IPS DF 6.9 (cell line): ENCODE measurements around the gene EIF4ENIF1.
"Not testable (repeated sequence)": the region's sequence is repeated elsewhere in the genome, so short reads cannot be mapped to it uniquely, and the experiment has no call there.

ENCODE experiments used
- DNase-seq: peaks from one replicate; pipeline ENCODE4 v3.0.0-alpha.2; 2013; ENCODE audit warnings: low read depth, low spot score
- H3K27ac ChIP-seq: one replicate; pipeline ENCODE4 v1.5.1; 2013; ENCODE audit warnings: low read length, control low read depth
- H3K27me3 ChIP-seq: 2 replicates; pipeline ENCODE4 v1.6.1; 2013; ENCODE audit warnings: mild to moderate bottlenecking, low read length; ENCODE audit not compliant: control insufficient read depth, insufficient read depth
- H3K36me3 ChIP-seq: 2 replicates; pipeline ENCODE4 v1.6.1; 2013; ENCODE audit warnings: low read length; ENCODE audit not compliant: control insufficient read depth, insufficient read depth
- H3K4me1 ChIP-seq: 2 replicates; pipeline ENCODE4 v1.6.1; 2013; ENCODE audit warnings: low read length; ENCODE audit not compliant: control insufficient read depth, insufficient read depth
- H3K4me3 ChIP-seq: 2 replicates; pipeline ENCODE4 v1.5.1; 2013; ENCODE audit warnings: mild to moderate bottlenecking, low read length
- H3K9me3 ChIP-seq: 2 replicates; pipeline ENCODE4 v1.6.1; 2013; ENCODE audit warnings: low read length, inconsistent platforms; ENCODE audit not compliant: control insufficient read depth, insufficient read depth
- WGBS: extraction: QIAGEN DNeasy Blood & Tissue Kit; methylation state at CpG from one replicate; pipeline ENCODE4 v1.1.7; 2013; ENCODE audit warnings: mixed read lengths, missing lambda C conversion rate; ENCODE audit not compliant: insufficient read length, insufficient coverage; 5-methylcytosine and 5-hydroxymethylcytosine counted together

The EIF4ENIF1 gene

DNA sequence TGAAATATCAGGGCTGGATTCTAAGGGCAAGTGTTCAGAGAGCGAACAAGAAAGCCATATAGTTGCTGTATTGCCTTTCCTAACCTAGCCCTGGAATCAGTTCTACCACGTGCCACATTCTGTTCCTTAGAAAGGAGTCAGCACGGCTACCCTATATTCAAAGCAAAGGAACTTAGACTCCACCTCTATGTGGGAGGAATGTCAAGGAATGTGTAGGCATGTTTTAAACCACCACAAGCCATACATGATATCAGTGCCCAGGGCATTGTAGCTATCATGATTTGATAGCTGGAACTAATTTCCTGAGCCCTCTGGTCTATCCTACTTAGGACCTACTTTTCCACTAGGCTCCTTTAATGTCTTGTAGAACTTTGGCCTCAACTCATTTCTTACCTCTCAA lies 2.5 kb upstream of the EIF4ENIF1 start:
- Histone ChIP-seq H3K4me3 (no peak overlapping the region), H3K4me1 (no peaks in the 10 kb centered on the region), H3K36me3 (no peaks in the 10 kb centered on the region; the same call in 1 of the 2 replicates), H3K27ac (no peak overlapping the region), H3K9me3 (no peaks in the 10 kb centered on the region), H3K27me3 (no peaks in the 10 kb centered on the region)
- whole genome bisulfite sequencing = no CpG with 5 or more reads among the region's 3 CpGs
- DNase-seq = no peak

DNA sequence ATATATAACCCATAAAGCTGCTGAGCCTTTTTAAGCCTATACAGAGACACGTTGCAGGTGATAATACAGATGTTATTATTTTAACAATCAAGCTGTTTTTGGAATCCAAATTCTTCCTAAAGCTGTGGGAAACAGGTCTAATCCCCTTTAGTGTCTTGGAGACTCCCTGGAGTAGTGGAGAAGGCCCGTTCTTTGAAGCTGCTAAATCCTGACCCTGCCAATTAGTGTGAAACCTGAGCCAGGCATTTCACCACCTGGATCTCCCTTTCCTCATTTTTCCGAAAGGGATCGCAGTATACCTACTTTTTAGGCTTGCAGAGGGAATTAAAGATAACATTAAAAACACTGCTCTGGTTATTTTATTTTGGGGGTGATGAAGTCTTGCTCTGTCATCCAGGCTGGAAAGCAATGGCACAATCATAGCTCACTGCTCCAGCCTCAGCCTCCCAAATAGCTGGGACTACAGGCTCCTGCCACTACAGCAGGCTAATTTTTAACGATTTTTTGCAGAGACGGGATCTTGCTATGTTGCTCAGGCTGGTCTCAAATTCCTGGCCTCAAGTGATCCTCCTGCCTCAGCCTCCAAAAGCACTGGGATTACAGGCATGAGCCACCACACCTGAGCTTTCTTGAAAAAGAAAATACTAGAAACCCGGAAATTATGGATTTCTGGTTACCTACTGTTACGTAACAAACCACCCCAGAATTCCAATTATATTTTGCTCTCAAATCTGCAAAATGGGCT lies 1.7 kb upstream of the EIF4ENIF1 start:
- no peaks in the 10 kb centered on the region for H3K9me3 ChIP-seq
- H3K4me3 ChIP-seq = no peak overlapping the region
- peaks cover 3% of the 10 kb centered on the region; the same call in 1 of the 2 replicates for H3K36me3 ChIP-seq
- H3K27me3 ChIP-seq = no peaks in the 10 kb centered on the region
- DNase-seq = no peak
- H3K4me1 ChIP-seq = no peaks in the 10 kb centered on the region
- no CpG with 5 or more reads among the region's 8 CpGs for WGBS
- no peak overlapping the region for H3K27ac ChIP-seq

DNA sequence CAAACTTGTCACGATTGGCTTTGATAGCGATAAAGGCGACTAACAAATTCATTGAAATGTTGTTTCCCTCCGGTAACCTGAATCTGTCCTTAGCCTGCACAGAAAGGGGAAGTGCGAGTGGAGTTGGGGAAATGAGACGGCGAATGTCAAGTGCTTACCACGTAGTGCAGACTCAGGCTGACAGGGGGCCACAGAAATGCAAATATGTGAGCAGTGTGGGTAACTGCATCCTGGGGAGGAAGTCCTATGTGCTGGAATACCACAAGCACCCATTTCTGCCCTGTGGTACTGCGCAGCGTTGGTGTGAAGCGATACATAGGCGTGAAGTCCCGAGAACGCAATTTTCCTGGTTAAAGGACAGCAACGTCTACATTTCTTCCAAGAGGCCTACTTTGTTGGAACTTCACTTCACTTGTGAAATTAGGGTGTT lies 869 bp upstream of the EIF4ENIF1 start:
- Histone ChIP-seq H3K27me3 (no peaks in the 10 kb centered on the region), H3K27ac (no peak overlapping the region), H3K4me3 (peak overlapping the region; percentile 61; the same call in 1 of the 2 replicates), H3K4me1 (no peaks in the 10 kb centered on the region), H3K9me3 (no peaks in the 10 kb centered on the region), H3K36me3 (peaks cover 3% of the 10 kb centered on the region; the same call in 1 of the 2 replicates)
- WGBS = no CpG with 5 or more reads among the region's 15 CpGs
- DNase-seq = peak; percentile 25

DNA sequence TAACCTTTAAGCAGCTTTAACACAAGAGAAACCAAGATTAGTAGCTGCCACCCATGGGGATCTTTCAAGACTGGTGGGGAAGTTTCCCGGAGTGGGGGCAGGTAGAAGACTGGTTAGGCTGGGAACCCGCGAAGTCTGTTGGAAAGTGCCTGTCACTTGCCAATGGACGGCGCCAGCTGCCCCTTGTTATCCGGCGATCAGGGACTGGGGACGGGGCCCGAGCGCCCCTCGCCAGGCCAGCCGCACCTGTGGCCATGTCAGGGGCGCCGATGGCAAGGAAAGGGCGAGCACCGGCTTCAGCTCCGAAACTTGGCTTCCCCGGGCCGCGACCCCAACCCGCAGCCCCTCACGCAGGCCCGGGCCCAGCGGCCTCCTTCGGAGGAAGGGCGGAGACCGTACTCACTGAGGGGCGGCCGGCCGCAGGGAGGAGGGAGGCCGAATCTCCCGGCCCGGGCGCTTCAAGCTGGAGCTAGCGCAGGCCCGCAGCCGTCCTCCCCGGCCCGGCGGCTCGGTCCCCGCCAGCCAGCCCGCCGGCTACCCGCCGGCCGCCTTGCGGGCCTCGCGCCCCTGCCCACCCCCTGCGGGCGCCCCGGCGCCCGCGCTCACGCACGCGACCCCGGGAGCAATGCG lies 539 bp downstream of the EIF4ENIF1 start:
- WGBS = no CpG with 5 or more reads among the region's 61 CpGs
- Histone ChIP-seq H3K4me1 (no peaks in the 10 kb centered on the region), H3K27ac (no peak overlapping the region), H3K4me3 (peak overlapping the region; percentile 61), H3K9me3 (no peaks in the 10 kb centered on the region), H3K36me3 (peaks cover 3% of the 10 kb centered on the region; the same call in 1 of the 2 replicates), H3K27me3 (no peaks in the 10 kb centered on the region)
- no peak for DNase-seq

DNA sequence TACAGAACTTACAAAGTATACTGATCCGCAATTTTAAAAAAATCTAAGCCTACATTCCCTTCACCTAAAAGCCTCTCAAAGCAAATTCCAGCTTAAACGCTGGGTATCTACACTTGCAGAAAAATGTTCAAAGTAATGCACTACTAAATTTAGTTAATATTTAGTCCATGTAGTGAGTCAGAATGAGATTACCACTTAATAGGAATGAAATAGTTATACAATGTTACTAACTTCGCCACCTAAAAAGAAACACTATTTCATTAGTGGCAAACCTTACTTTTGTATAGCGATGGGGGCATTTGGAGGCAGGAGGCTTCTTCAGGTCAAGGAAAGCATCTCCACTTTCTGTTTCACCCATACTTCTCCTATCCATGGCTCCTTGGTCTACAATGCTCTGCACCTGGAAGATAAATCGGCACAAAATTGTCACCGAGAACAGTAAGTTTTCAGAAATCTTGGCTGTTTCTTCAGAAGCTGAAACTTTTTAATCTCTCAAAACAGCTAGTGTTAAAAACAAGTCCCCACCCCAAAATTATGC lies 1.2 kb downstream of the EIF4ENIF1 start:
- Histone ChIP-seq H3K9me3 (no peaks in the 10 kb centered on the region), H3K27me3 (no peaks in the 10 kb centered on the region), H3K4me1 (no peaks in the 10 kb centered on the region), H3K36me3 (peaks cover 3% of the 10 kb centered on the region; the same call in 1 of the 2 replicates), H3K27ac (no peak overlapping the region), H3K4me3 (no peak overlapping the region; the same call in 1 of the 2 replicates)
- no peak for DNase-seq
- no CpG with 5 or more reads among the region's 6 CpGs for WGBS

DNA sequence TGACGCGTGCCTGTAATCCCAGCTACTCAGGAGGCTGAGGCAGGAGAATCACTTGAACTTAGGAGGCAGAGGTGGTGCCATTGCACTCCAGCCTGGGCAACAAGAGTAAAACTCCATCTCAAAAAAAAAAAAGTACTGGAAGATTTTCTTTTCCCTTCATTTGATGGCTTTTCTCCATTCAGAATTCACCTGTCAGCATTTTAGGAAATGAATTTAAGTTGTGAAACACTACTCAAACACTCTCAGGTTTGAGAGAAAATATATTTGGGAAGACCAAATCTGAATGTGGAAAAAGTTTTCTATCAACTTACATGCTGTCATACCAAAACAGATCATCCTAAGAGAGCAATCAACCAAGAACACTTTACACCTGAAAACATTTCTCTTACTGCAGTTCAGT lies 2.7 kb downstream of the EIF4ENIF1 start:
- no peak for DNase-seq
- Histone ChIP-seq H3K27ac (no peak overlapping the region), H3K36me3 (peaks cover 3% of the 10 kb centered on the region; the same call in 1 of the 2 replicates), H3K27me3 (no peaks in the 10 kb centered on the region), H3K4me3 (no peak overlapping the region), H3K9me3 (no peaks in the 10 kb centered on the region), H3K4me1 (no peaks in the 10 kb centered on the region)
- WGBS = no CpG with 5 or more reads among the region's 2 CpGs

DNA sequence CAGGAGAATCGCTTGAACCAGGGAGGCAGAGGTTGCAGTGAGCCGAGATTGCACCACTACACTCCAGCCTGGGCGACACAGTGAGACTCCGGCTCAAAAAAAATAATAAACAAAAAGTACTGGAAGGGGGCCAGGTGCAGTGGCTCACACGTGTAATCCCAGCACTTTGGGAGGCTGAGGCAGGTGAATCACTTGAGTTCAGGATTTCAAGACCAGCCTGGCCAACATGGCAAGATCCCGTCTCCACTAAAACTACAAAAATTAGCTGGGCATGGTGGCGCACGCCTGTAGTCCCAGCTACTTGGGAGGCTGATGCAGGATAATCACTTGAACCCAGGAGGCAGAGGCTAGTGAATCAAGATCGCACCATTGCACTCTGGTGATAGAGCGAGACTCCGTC lies 3.3 kb downstream of the EIF4ENIF1 start:
- H3K9me3 ChIP-seq, H3K27ac ChIP-seq, H3K27me3 ChIP-seq, H3K36me3 ChIP-seq, H3K4me1 ChIP-seq, DNase-seq, H3K4me3 ChIP-seq: not testable (repeated sequence)
- WGBS = no CpG with 5 or more reads among the region's 11 CpGs

DNA sequence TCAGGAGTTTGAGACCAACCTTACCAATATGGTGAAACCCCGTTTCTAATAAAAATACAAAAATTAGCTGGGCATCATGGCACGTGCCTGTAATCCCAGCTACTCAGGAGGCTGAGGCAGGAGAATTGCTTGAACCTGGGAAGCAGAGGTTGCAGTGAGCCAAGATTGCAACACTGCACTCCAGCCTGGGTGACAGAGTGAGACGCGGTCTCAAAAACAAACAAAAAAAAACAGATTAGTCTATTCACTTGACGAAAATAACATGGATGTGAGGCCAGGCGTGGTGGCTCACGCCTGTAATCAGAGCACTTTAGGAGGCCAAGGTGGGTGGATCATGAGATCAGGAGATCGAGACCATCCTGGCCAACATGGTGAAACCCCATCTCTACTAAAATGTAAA lies 7.2 kb downstream of the EIF4ENIF1 start:
- not testable (repeated sequence) for DNase-seq, H3K27ac ChIP-seq, H3K4me1 ChIP-seq, H3K9me3 ChIP-seq, H3K36me3 ChIP-seq, H3K27me3 ChIP-seq, H3K4me3 ChIP-seq
- no CpG with 5 or more reads among the region's 8 CpGs for WGBS

DNA sequence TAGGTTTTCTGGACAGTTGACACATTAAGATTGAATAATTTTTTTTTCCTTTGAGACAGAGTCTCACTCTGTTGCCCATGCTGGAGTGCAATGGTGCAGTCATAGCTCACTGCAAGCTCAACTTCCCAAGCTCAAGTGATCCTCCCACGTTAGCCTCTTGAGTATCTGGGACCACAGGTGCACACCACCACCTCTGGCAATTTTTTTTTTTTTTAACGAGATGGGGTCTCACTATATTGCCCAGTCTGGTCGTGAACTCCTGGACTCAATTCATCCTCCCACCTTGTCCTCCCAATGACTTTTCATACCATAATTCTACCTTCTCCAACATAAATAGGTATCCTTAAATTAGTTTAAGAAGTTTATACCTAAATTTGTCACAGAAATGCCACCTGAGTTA lies 8.5 kb downstream of the EIF4ENIF1 start:
- Histone ChIP-seq H3K27ac (no peak overlapping the region), H3K27me3 (no peaks in the 10 kb centered on the region), H3K4me1 (no peaks in the 10 kb centered on the region), H3K9me3 (no peaks in the 10 kb centered on the region), H3K4me3 (no peak overlapping the region), H3K36me3 (0 out of 2 replicates have a peak, but pooled peaks cover 3% of the 10 kb centered on the region)
- no CpG with 5 or more reads among the region's 3 CpGs for WGBS
- no peak for DNase-seq

DNA sequence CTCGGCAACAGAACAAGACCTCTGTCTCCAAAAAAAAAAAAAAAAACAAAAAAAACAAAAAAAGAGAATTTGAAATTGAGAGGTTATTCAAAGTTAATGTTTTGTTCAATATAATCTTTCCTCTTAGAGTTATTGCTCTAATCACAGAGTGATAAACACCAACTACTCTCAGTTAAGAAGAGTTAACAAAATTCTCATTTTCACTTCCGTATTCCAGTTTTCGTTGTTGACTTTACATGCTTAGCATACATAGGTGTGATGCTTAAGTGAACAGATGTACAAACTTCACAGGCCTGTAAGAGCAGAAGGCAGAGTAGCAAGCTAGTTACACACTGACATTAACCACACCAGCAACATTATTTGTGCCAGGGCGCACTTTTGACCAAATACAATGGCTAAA lies 12.3 kb downstream of the EIF4ENIF1 start:
- H3K36me3 ChIP-seq = 0 out of 2 replicates have a peak, but pooled peaks cover 3% of the 10 kb centered on the region
- no peak overlapping the region for H3K27ac ChIP-seq
- no peaks in the 10 kb centered on the region for H3K4me1 ChIP-seq
- no CpG with 5 or more reads among the region's 4 CpGs for WGBS
- H3K4me3 ChIP-seq = no peak overlapping the region
- no peaks in the 10 kb centered on the region for H3K27me3 ChIP-seq
- DNase-seq = no peak
- no peaks in the 10 kb centered on the region for H3K9me3 ChIP-seq
